ENCODE data around the gene SASH1. TPM values are rescaled to one million over a fixed set of nuclear protein-coding genes. Genes with fewer than 3 reads are reported as not detected.
"Not testable (repeated sequence)": the region's sequence is repeated elsewhere in the genome, so short reads cannot be mapped to it uniquely, and the experiment has no call there.

The SASH1 gene
- total RNA-seq, 1 experiment from 2014 or later: 11.5 TPM

GRCh38 chr6:148328876-148329555 is 13.6 kb upstream of the SASH1 start:
- DNase-seq (ENCODE audit: low read depth): no peak

- DNase-seq (ENCODE audit: low read depth): peak; percentile 87
These were observed 12.8 kb upstream of the SASH1 start for GRCh38 chr6:148329596-148330381.

- no peak for DNase-seq (ENCODE audit: low read depth)
These were observed 10.6 kb upstream of the SASH1 start for GRCh38 chr6:148332088-148332487.

DNA sequence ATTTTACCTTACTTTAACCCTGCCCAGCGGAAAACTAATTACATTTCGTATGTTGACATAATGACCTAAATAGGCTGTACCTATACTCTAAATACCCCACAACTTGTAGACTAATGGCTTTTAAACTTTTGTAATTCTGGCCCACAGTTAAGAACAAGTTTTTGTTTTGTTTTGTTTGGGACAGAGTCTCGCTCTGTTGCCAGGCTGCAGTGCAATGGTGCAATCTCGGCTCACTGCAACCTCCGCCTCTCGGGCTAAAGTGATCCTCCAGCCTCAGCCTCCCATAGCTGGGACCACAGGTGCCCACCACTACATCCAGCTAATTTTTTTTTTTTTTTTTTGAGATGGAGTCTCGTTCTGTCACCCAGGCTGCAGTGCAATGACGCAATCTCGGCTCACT is 5.7 kb upstream of the SASH1 start:
- DNase-seq (ENCODE audit: low read depth): no peak

- no peak for DNase-seq (ENCODE audit: low read depth)
These were observed 2.9 kb upstream of the SASH1 start for GRCh38 chr6:148339766-148340165.

GRCh38 chr6:148340586-148341297 is 1.9 kb upstream of the SASH1 start:
- DNase-seq (ENCODE audit: low read depth): no peak

GRCh38 chr6:148342100-148342349 is 613 bp upstream of the SASH1 start:
- DNase-seq (ENCODE audit: low read depth): no peak

DNA sequence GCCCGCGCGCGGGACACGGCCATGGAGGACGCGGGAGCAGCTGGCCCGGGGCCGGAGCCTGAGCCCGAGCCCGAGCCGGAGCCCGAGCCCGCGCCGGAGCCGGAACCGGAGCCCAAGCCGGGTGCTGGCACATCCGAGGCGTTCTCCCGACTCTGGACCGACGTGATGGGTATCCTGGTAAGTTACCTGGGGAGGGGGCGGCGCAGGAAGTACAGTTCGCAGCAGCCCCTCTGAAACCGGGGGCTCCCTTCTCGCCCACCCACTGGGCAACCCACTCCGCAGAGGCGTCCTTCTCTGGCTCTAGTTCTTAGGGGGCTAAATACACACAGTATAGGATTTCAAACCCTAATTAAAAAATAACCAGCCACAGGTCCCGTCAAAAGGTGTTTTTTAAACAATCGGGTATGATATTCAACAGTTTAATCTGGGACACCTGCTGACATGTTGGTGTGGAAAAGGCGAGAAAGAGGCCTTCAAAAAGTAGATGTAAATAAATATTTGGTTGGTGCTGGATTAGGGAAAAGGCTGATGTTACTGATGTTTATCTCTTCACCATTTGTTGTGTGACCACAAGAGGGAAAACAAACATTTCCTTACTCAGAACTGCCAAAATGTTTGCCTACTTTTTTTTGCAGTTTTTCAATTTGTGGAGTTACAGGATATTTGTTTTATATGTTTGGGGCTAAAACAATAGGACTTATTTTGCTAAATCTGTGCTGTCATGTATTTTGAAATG is 577 bp downstream of the SASH1 start:
- DNase-seq (ENCODE audit: low read depth): peak; percentile 49

DNA sequence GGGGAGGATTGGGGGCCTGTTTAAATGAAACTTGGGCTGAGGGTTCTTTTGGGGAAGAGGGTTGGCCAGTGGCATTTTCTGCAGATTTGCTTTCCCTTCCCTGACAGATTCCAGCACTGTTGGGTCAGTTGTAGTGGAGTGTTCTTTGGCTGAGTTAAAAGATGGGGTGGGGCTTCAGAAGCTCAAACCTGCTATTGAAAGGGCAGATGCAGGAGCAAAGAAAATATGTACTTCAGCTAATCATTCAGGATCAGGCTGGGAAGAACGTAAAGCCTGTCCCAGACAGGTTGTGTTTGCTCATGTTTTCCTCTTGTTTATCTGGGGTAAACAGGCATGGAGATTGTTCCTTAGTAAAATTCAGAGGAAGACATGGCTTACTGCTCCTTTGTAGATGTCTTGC is 2.5 kb downstream of the SASH1 start:
- DNase-seq (ENCODE audit: low read depth): no peak

DNA sequence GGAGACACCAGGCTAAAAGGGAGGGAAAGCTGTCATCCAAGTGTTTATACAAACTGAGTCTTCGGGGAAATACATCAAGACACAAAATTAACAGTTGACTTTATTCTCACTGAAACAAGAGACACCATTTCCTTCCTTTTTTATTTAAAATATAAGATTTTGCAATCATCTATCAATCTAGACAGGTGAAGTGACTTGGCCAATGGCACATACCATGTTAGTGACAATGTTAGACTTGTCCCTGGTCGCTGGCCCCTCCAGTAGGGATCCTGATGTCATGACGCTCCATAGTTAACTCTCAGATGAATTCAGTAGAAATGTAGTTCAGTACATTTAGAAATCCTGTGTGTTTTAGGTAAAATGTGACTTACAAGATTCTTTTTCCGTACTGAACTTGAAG is 2.9 kb downstream of the SASH1 start:
- no peak for DNase-seq (ENCODE audit: low read depth)

DNA sequence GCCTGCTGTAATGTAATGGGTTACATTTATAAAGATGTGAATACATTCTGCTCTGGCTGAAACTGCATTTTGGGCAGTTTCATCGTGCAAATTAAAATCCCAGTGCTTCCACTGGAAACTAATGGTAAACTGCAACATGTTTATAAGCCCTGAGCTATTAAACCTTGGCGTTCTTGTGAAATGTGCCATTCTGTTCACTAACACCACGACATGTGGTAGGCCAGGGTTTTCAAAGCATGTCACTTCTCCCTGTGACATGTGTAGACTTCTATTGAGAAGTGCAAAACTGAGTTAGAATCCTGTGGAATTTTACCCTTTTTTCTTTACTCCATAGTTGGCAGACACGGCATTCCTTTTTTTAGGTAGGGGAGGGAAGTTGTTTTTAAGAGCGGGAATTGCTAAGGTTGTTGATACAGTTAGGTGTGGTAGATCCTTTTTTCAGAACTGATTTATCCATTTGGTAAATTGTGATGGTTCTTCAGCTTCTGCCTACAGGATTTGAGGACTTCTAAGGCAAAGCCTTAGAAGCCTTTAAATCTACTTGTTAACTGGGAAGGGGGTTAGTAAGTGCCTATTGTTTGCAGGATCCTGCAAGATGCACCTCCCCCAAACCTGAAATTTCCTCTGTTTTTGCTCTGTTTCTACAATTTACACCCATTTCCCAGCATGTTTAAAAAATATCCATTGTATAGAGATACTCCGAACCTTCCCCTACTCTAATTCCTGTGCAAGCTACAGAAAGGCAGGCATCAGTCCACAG is 4.2 kb downstream of the SASH1 start:
- no peak for DNase-seq (ENCODE audit: low read depth)

DNA sequence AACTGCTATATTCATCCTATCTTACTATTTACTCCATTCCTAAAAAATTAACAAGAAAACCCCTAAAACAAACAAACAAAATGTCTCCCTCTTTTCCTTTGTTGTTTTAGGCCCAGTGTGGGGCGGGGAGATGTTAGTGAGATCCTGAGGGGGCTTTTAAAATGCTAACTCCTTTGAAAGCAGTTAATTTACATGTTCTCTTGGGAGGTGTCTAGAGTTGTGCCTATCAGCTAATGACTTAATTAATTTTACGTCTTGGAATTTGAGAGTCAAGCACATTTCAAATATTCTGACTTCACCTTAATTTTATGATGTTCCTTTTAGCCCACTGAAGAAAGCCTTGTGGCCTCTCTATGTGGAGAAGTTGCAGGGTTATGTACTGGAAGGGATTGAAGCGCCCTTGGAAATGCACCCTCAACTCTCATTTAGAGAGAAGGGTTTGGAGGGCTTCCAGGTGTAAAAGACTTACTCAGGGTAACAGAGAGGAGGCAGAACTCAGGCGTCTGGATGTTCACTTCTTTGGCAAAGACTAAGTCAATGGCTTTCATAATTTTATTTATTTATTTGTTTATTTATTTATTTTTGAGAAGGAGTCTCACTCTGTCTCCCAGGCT is 4.9 kb downstream of the SASH1 start:
- no peak for DNase-seq (ENCODE audit: low read depth)

GRCh38 chr6:148348335-148348734 is 5.7 kb downstream of the SASH1 start:
- DNase-seq (ENCODE audit: low read depth): no peak

GRCh38 chr6:148348778-148349177 is 6.1 kb downstream of the SASH1 start:
- DNase-seq (ENCODE audit: low read depth): no peak

- peak; percentile 60 for DNase-seq (ENCODE audit: low read depth)
These were observed 6.8 kb downstream of the SASH1 start for GRCh38 chr6:148349466-148349865.

- DNase-seq (ENCODE audit: low read depth): no peak
These were observed 8.7 kb downstream of the SASH1 start for GRCh38 chr6:148351309-148351708.

DNA sequence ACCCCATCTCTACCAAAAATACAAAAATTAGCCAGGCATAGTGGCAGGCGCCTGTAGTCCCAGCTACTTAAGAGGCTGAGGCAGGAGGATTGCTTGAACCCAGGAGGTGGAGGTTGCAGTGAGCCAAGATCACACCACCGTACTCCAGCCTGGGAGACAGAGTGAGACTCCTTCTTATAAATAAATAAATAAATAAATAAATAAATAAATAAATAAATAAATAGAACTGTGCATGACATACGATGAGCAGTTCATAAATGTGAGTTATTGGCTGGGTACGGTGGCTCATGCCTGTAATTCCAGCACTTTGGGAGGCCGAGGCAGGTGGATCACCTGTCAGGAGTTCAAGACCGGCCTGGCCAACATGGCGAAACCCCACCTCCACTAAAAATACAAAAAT is 9.8 kb downstream of the SASH1 start:
- DNase-seq (ENCODE audit: low read depth): not testable (repeated sequence)

GRCh38 chr6:148358196-148358785 is 15.7 kb downstream of the SASH1 start:
- peak; percentile 60 for DNase-seq (ENCODE audit: low read depth)

GRCh38 chr6:148359228-148359627 is 16.6 kb downstream of the SASH1 start:
- no peak for DNase-seq (ENCODE audit: low read depth)

DNA sequence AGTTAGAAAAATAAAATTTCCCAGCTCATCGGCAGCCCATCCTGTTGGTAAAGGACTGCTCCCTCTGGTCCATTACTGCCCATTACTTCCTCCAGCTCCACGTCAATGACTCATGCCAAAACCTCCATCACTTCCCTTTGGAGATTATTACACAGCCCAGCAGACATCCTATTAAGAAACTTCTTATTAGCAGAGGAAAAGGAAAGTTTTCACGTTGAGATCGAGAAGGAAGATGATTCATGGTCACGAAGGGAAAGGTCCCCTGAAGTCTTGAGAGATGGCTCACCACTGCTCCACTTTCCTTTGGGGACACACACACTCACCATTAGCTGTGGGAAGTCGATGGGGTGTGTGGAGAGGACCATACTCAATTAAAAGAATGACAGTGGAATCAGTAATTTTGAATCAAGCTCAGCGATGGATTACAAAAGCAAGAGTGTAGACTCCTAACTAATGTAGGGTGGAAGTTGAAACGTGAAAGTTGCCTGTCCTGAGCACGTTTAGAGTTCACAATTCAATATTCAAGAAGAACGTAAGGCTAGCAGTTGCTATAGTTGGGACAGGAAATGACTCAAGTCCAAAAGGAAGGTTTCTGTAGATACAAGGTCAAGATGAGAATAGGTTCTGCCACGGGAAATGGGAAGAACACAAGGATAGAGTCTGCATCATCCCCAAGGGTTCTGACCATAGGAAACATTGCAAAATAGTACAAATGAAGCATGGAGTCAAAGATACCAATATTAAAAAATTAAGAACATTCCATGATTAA is 21.6 kb downstream of the SASH1 start:
- DNase-seq (ENCODE audit: low read depth): peak; percentile 88
